SK-N-MC (cell line): Measurements from ENCODE around the gene PIERCE2.
A peak's percentile ranks its signal among the peaks of the same experiment; 100 is the strongest.
"Not testable (repeated sequence)": the region's sequence is repeated elsewhere in the genome, so short reads cannot be mapped to it uniquely, and the experiment has no call there.

Source experiments
- DNase-seq: peaks from one replicate; pipeline ENCODE4 v3.0.0-alpha.2; 2011; ENCODE audit warnings: low read depth, low spot score
- H3K27ac ChIP-seq: fragments of 200-600 bp; sonication (generic); 2 replicates; pipeline ENCODE4 v1.5.1; 2016; ENCODE audit warnings: mixed run types
- H3K36me3 ChIP-seq: fragments of 200-600 bp; sonication (generic); 2 replicates; pipeline ENCODE4 v1.6.1; 2017; ENCODE audit warnings: antibody characterized with exemption, low read length, mixed read lengths; ENCODE audit not compliant: insufficient read depth
- H3K4me3 ChIP-seq: fragments of 200-600 bp; sonication (generic); 2 replicates; pipeline ENCODE4 v1.5.1; 2016
- H3K9ac ChIP-seq: fragments of 200-600 bp; sonication (generic); 2 replicates; pipeline ENCODE4 v1.8.0; 2017; ENCODE audit warnings: mixed run types, mixed read lengths; ENCODE audit not compliant: insufficient read length
- H3K9me3 ChIP-seq: fragments of 200-600 bp; sonication (generic); 2 replicates; pipeline ENCODE4 v1.6.1; 2017; ENCODE audit warnings: low read depth, mild to moderate bottlenecking, antibody characterized with exemption, low read length, moderate library complexity, mixed read lengths
- EZH2 ChIP-seq: fragments of 200-600 bp; sonication (generic); IDR thresholded peaks from one replicate; pipeline ENCODE4 v1.6.1; 2017; ENCODE audit warnings: antibody characterized with exemption
- FOXP2 ChIP-seq: optimal IDR thresholded peaks from 2 replicates; pipeline ENCODE3; 2011; ENCODE audit warnings: mild to moderate bottlenecking, moderate library complexity; ENCODE audit not compliant: insufficient read depth; ENCODE audit errors: extremely low read length, control extremely low read depth
- POLR2AphosphoS5 ChIP-seq: IDR thresholded peaks from 2 replicates; pipeline ENCODE4 v1.6.1; 2012; ENCODE audit warnings: mild to moderate bottlenecking, low read depth, low read length, borderline replicate concordance

Gene PIERCE2

DNA sequence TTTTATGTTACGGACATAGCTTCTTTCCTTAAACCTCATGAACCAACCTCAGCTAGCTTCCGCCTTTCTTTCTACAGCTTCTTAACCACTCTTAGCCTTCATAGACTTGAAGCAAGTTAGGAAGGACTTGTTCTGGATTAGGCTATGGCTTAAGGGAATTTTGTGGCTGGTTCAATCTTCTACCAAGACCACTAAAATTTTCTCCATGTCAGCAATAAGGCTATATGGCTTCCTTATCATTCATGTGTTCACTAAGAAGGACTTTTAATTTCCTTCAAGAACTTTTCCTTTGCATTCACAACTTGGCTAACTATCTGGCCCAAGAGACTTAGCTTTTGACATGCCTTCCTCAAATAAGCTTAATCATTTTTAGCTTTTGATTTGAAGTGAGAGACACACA lies 24.6 kb upstream of the PIERCE2 start:
- no peaks in the 10 kb centered on the region for H3K36me3 ChIP-seq
- no peak overlapping the region for H3K4me3 ChIP-seq
- no peak overlapping the region for H3K27ac ChIP-seq
- DNase-seq: no peak
- no peaks in the 10 kb centered on the region for H3K9me3 ChIP-seq
- TF ChIP-seq POLR2AphosphoS5 (no peak), FOXP2 (no peak), EZH2 (no peak)
- no peak overlapping the region for H3K9ac ChIP-seq

DNA sequence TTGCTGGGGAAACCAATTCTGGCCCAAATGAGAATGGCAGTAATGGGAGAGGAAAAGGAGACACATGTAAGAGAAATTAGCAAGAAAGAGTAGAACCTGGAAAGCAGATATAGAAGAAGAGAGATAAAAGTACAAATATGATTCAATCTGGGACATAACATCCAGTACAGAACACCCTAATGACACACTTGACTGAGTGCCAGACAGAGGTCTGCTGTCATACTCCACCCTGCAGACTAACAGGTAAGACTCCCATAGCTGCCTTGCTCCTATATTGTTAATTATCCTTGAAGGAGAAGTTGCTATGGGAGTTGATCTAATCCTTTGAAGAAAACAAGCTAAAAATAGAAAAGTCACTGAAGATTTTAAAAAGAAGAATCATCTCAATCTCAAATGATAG lies 21.3 kb upstream of the PIERCE2 start:
- no peak for DNase-seq
- no peak for TF ChIP-seq EZH2
- Histone ChIP-seq H3K27ac (no peak overlapping the region), H3K36me3 (no peaks in the 10 kb centered on the region), H3K4me3 (no peak overlapping the region), H3K9ac (no peak overlapping the region), H3K9me3 (no peaks in the 10 kb centered on the region)

DNA sequence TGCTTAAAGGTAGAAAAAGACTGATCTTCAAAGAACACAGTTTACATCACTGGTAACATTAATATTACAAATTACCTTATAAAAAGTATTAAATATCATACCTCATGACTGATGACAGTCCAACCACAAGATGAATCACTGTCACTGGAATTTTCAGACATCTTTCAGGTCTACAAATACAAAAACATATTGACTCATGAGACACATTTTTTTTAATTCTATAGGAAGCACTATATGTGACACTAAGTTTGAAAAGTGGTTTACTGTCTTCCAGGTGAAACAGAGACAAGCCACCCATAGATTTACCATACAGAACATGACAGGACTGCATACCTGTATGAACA lies 19.1 kb upstream of the PIERCE2 start:
- Histone ChIP-seq H3K9me3 (no peaks in the 10 kb centered on the region), H3K9ac (no peak overlapping the region), H3K27ac (no peak overlapping the region), H3K4me3 (no peak overlapping the region), H3K36me3 (no peaks in the 10 kb centered on the region)
- TF ChIP-seq EZH2 (no peak), FOXP2 (no peak), POLR2AphosphoS5 (no peak)
- DNase-seq: no peak

- no peak overlapping the region for H3K27ac ChIP-seq
- no peaks in the 10 kb centered on the region for H3K9me3 ChIP-seq
These were observed 13.6 kb upstream of the PIERCE2 start for GRCh38 chr15:55394694-55395093.

GRCh38 chr15:55398243-55398642 lies 10.1 kb upstream of the PIERCE2 start:
- Histone ChIP-seq H3K36me3 (no peaks in the 10 kb centered on the region), H3K9ac (no peak overlapping the region), H3K9me3 (no peaks in the 10 kb centered on the region), H3K4me3 (no peak overlapping the region), H3K27ac (no peak overlapping the region)
- DNase-seq: no peak
- TF ChIP-seq EZH2 (no peak), FOXP2 (no peak), POLR2AphosphoS5 (no peak)

More at GRCh38 chr15:55394694-55395093, 13.6 kb upstream of the PIERCE2 start:
- no peak overlapping the region for H3K9ac ChIP-seq
- no peak for DNase-seq
- no peaks in the 10 kb centered on the region for H3K36me3 ChIP-seq
- TF ChIP-seq POLR2AphosphoS5: no peak
- no peak overlapping the region for H3K4me3 ChIP-seq

DNA sequence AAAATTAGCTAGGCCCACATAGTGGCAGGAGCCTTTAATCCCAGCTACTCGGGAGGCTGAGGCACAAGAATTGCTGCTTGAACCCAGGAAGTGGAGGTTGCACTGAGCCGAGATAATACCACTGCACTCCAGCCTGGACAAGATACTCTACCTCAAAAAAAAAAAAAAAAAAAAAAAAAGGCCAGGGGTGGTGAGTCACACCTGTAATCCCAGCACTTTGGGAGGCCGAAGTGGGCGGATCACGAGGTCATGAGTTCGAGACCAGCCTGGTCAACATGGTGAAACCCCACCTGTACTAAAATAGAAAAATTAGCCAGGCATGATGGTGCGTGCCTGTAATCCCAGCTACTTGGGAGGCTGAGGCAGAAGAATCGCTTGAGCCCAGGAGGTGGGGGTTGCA lies 8.2 kb upstream of the PIERCE2 start:
- not testable (repeated sequence) for H3K36me3 ChIP-seq, H3K27ac ChIP-seq, H3K9me3 ChIP-seq, H3K9ac ChIP-seq, H3K4me3 ChIP-seq, DNase-seq

GRCh38 chr15:55401786-55402246 lies 6.5 kb upstream of the PIERCE2 start:
- no peak overlapping the region for H3K27ac ChIP-seq
- no peak for DNase-seq
- TF ChIP-seq FOXP2 (no peak), EZH2 (no peak), POLR2AphosphoS5 (no peak)
- no peaks in the 10 kb centered on the region for H3K9me3 ChIP-seq
- no peak overlapping the region for H3K9ac ChIP-seq
- H3K36me3 ChIP-seq: no peaks in the 10 kb centered on the region
- H3K4me3 ChIP-seq: no peak overlapping the region

DNA sequence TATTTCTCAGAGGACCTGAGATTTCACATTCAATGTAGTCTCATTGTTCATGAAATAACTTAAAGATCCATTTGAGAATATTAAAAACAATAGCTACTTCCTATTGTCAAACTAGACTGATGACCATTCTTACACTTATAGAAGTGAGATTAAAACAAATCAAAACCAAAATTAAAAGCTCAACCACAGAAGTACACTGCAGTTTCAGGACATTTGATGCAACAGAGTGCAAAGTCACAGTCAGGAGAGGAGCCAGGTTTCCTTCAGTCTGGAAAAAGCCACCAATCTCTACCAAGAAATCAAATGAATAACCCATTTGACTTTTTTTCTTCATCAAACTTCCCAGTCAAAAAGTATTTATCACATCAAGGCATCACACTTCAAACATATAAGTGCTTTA lies 5.6 kb upstream of the PIERCE2 start:
- TF ChIP-seq EZH2 (no peak), POLR2AphosphoS5 (no peak), FOXP2 (no peak)
- no peak for DNase-seq
- Histone ChIP-seq H3K9me3 (no peaks in the 10 kb centered on the region), H3K36me3 (no peaks in the 10 kb centered on the region), H3K4me3 (peak overlapping the region; percentile 22), H3K27ac (peak overlapping the region; percentile 89), H3K9ac (peak overlapping the region; percentile 20)

DNA sequence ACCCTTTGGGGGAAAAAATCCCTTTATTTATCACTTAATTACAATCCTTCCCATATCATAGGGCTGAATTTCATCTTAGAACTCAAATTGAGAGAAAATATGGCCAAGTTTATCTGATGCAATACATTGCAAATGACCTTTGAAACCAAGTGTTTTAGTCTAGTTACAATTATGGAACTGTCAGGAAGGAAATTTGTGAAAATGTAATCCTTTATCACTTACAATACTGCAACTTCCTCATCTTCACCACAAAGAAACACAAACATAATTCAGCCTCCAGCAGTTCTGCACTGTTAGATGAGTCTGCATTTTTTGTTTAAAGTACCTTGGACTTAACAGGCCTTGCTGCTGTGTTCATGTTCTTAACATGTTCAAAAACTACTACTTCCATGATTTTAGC lies 4.8 kb upstream of the PIERCE2 start:
- DNase-seq: peak; percentile 55
- H3K9ac ChIP-seq: peak overlapping the region; percentile 24
- TF ChIP-seq EZH2 (no peak), FOXP2 (no peak), POLR2AphosphoS5 (no peak)
- H3K4me3 ChIP-seq: peak overlapping the region; percentile 22
- H3K9me3 ChIP-seq: no peaks in the 10 kb centered on the region
- H3K27ac ChIP-seq: peak overlapping the region; percentile 89
- no peaks in the 10 kb centered on the region for H3K36me3 ChIP-seq
